GM19395 (cell line): ENCODE results near the gene ZNF692.
"Not testable (repeated sequence)": the region's sequence is repeated elsewhere in the genome, so short reads cannot be mapped to it uniquely, and the experiment has no call there.

ENCODE experiments used
- ATAC-seq: cut with Tn5 transposase; IDR thresholded peaks from one replicate; pipeline ENCODE4 v1.9.1; 2021; ENCODE audit warnings: mild to moderate bottlenecking, moderate library complexity; ENCODE audit not compliant: unreplicated experiment

Gene ZNF692

GRCh38 chr1:248882427-248882826 is 23.5 kb upstream of the ZNF692 start:
- not testable (repeated sequence) for ATAC-seq

GRCh38 chr1:248881261-248881660 is 22.4 kb upstream of the ZNF692 start:
- ATAC-seq, result no peak

- peak; percentile 72 for ATAC-seq
These were observed 15.2 kb upstream of the ZNF692 start for GRCh38 chr1:248873993-248874533.

GRCh38 chr1:248873409-248873992 is 14.6 kb upstream of the ZNF692 start:
- ATAC-seq, result peak; percentile 84

- ATAC-seq, result peak; percentile 50
These were observed 14.0 kb upstream of the ZNF692 start for GRCh38 chr1:248872752-248873408.

GRCh38 chr1:248871837-248872401 is 13.0 kb upstream of the ZNF692 start:
- ATAC-seq, result no peak

- ATAC-seq, result peak; percentile 68
These were observed 4.4 kb upstream of the ZNF692 start for GRCh38 chr1:248862998-248863881.

- peak; percentile 11 for ATAC-seq
These were observed 3.8 kb upstream of the ZNF692 start for GRCh38 chr1:248862695-248862997.

- no peak for ATAC-seq
These were observed 2.7 kb upstream of the ZNF692 start for GRCh38 chr1:248861616-248862015.

GRCh38 chr1:248860007-248860406 is 1.1 kb upstream of the ZNF692 start:
- ATAC-seq, result no peak

GRCh38 chr1:248858096-248858890 is 592 bp downstream of the ZNF692 start:
- ATAC-seq, result peak; percentile 47

GRCh38 chr1:248857749-248858095 is 1.2 kb downstream of the ZNF692 start:
- ATAC-seq, result peak; percentile 2

- no peak for ATAC-seq
These were observed 1.7 kb downstream of the ZNF692 start for GRCh38 chr1:248857201-248857600.

GRCh38 chr1:248856176-248856575 is 2.7 kb downstream of the ZNF692 start:
- no peak for ATAC-seq

GRCh38 chr1:248855580-248855979 is 3.3 kb downstream of the ZNF692 start:
- no peak for ATAC-seq

GRCh38 chr1:248853663-248854375 is 5.1 kb downstream of the ZNF692 start:
- ATAC-seq, result no peak

GRCh38 chr1:248852481-248853405 is 6.1 kb downstream of the ZNF692 start:
- ATAC-seq, result no peak

- ATAC-seq, result no peak
These were observed 7.5 kb downstream of the ZNF692 start for GRCh38 chr1:248851390-248851789.
